Vagina (tissue), 2 donors: Measurements from ENCODE around the gene ASTN2.

ENCODE experiments used
- CTCF ChIP-seq, 3 experiments: fragments of 450-650 bp in 2 of 3; fragments of 200-600 bp in 1 of 3; sonication (generic) in 1 of 3; IDR thresholded peaks; one replicate each; pipeline ENCODE4 v1.5.1; 2017 to 2019; ENCODE audit warnings: antibody characterized with exemption in 3 of 3, mild to moderate bottlenecking in 2 of 3, moderate library complexity in 2 of 3
- POLR2A ChIP-seq, 2 donors: fragments of 450-650 bp; IDR thresholded peaks; one replicate each; pipeline ENCODE4 v1.6.1; 2017; ENCODE audit warnings: antibody characterized with exemption in 2 of 2, mild to moderate bottlenecking in 2 of 2, moderate library complexity in 2 of 2

- TF ChIP-seq CTCF (IDR thresholded peaks at IDR 0.05) = no peak
- no peak for TF ChIP-seq POLR2A (IDR thresholded peaks at IDR 0.05)
Measured at GRCh38 chr9:117224695-117225094, 190.2 kb downstream of the ASTN2 start.
